ENCODE results near the gene ID3. TPM values are rescaled to one million over a fixed set of nuclear protein-coding genes. Genes with fewer than 3 reads are reported as not detected.

Gene ID3
- polyA plus RNA-seq, 1 experiment = 15.3 TPM

GRCh38 chr1:23576338-23577055, 17.2 kb upstream of the ID3 start:
- ChIA-PET CTCF (interaction anchor here (0.8 to 3.1 kb wide), 8 partner anchors 8 to 61 kb away, joined by 3 to 24 read pairs (median 8); no protein-coding TSS in a partner anchor), POLR2A (interaction anchor here (0.6 to 2.6 kb wide), 9 partner anchors 9 to 232 kb away, joined by 3 to 57 read pairs (median 8); partner anchors contain the start of genes HNRNPR and ID3)
- Histone ChIP-seq H3K27ac (ENCODE audit: low read depth, low read length) (peak overlapping the region; percentile 88), H3K27me3 (ENCODE audit: control insufficient read depth, insufficient read depth, low read length) (no peaks in the 10 kb centered on the region), H3K9me3 (ENCODE audit: control insufficient read depth, insufficient read depth, low read length) (no peaks in the 10 kb centered on the region), H3K4me3 (ENCODE audit: low read depth, low read length) (peak overlapping the region; percentile 2; the same call in 1 of the 2 replicates)
- TF ChIP-seq, protein P1, sequence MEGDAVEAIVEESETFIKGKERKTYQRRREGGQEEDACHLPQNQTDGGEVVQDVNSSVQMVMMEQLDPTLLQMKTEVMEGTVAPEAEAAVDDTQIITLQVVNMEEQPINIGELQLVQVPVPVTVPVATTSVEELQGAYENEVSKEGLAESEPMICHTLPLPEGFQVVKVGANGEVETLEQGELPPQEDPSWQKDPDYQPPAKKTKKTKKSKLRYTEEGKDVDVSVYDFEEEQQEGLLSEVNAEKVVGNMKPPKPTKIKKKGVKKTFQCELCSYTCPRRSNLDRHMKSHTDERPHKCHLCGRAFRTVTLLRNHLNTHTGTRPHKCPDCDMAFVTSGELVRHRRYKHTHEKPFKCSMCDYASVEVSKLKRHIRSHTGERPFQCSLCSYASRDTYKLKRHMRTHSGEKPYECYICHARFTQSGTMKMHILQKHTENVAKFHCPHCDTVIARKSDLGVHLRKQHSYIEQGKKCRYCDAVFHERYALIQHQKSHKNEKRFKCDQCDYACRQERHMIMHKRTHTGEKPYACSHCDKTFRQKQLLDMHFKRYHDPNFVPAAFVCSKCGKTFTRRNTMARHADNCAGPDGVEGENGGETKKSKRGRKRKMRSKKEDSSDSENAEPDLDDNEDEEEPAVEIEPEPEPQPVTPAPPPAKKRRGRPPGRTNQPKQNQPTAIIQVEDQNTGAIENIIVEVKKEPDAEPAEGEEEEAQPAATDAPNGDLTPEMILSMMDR (IDR thresholded peaks at IDR 0.05; ENCODE audit: low read depth, low read length) = no peak
- no peak for DNase-seq (ENCODE audit: low read depth, low spot score)

GRCh38 chr1:23575226-23575810, 16.0 kb upstream of the ID3 start:
- Histone ChIP-seq H3K9me3 (ENCODE audit: control insufficient read depth, insufficient read depth, low read length) (no peaks in the 10 kb centered on the region), H3K4me3 (ENCODE audit: low read depth, low read length) (no peak overlapping the region), H3K27me3 (ENCODE audit: control insufficient read depth, insufficient read depth, low read length) (no peaks in the 10 kb centered on the region), H3K27ac (ENCODE audit: low read depth, low read length) (no peak overlapping the region)
- POLR2A ChIA-PET = interaction anchor here (0.6 to 2.6 kb wide), 2 partner anchors 16 to 231 kb away, joined by 3 to 57 read pairs; partner anchors contain the start of genes HNRNPR and ID3
- CTCF ChIA-PET = interaction anchor here (3.1 kb wide), 1 partner anchor 60 kb away, joined by 24 read pairs; no protein-coding TSS in a partner anchor
- TF ChIP-seq, protein P1 (IDR thresholded peaks at IDR 0.05; ENCODE audit: low read depth, low read length) = no peak
- DNase-seq (ENCODE audit: low read depth, low spot score) = no peak

DNA sequence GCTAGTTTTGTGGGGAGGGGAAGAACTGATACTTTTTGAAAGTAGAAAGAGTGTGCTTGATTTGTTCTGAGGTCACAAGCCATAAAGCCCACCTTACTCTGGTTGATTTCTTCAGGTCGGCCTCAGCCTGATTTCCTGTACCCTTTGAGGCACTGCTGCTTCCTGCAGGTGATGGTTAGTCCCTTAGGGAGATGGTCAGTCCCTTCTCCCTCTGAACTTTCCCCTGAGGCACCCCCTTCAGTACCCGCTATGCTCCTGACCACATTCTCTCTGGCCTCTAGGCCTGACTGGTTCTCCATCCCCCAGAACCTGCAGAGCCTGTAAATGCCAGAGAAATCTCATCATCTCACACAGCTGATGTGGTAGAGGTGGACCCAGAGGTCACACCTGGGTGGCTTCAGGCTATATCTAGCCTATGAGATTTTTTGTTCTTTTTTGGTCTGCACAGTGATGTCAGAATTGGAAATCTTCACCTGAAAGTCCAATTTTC, 15.0 kb upstream of the ID3 start:
- Histone ChIP-seq H3K4me3 (ENCODE audit: low read depth, low read length) (no peak overlapping the region), H3K27me3 (ENCODE audit: control insufficient read depth, insufficient read depth, low read length) (no peaks in the 10 kb centered on the region), H3K27ac (ENCODE audit: low read depth, low read length) (no peak overlapping the region), H3K9me3 (ENCODE audit: control insufficient read depth, insufficient read depth, low read length) (no peaks in the 10 kb centered on the region)
- CTCF ChIA-PET = interaction anchor here (1.3 kb wide), 1 partner anchor 83 kb away, joined by 3 read pairs; no protein-coding TSS in a partner anchor
- no peak for DNase-seq (ENCODE audit: low read depth, low spot score)
- POLR2A ChIA-PET = no interaction called here
- TF ChIP-seq, protein P1 (IDR thresholded peaks at IDR 0.05; ENCODE audit: low read depth, low read length) = no peak

DNA sequence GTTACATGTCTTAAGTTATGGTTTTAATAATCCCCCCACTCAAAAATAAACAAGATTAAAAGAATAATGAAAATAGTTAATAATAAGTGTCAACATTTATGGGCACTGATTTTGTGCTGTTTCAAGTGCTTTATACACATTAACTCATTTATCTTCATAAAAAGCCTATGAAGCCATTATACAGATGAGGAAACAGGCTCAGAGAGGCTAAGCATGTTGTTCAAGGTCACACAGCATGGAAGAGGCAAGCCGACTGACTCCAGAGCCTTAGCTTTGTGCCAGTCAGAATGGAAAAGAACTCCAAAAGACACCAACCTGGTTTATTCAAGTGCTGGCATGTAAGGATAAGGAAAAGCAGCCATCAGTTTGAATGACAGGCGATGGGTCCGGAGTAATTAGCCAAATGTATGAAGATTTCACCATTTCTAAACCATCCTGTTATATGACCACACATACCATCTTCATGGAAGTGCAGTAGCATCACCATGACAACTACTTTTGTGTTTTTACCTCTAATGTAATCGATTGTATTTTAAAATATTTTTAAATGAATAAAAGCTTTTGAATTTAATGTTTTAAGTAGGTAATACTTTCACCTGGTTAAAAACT, 14.4 kb upstream of the ID3 start:
- Histone ChIP-seq H3K27me3 (ENCODE audit: control insufficient read depth, insufficient read depth, low read length) (no peaks in the 10 kb centered on the region), H3K27ac (ENCODE audit: low read depth, low read length) (no peak overlapping the region), H3K4me3 (ENCODE audit: low read depth, low read length) (no peak overlapping the region), H3K9me3 (ENCODE audit: control insufficient read depth, insufficient read depth, low read length) (no peaks in the 10 kb centered on the region)
- TF ChIP-seq, protein P1 (IDR thresholded peaks at IDR 0.05; ENCODE audit: low read depth, low read length) = no peak
- no peak for DNase-seq (ENCODE audit: low read depth, low spot score)
- POLR2A ChIA-PET = no interaction called here
- CTCF ChIA-PET = interaction anchor here (1.3 kb wide), 1 partner anchor 83 kb away, joined by 3 read pairs; no protein-coding TSS in a partner anchor

All from AG04450 (cell line).